ENCODE results near the gene SERPINA5. TPM values are rescaled to one million over a fixed set of nuclear protein-coding genes. Genes with fewer than 3 reads are reported as not detected.

Gene SERPINA5
- polyA plus RNA-seq, 2 of the 4 experiments (the other 2 are of a cell fraction) = 0.74 to 0.78 TPM

GRCh38 chr14:94614802-94615201 is 33.6 kb downstream of the SERPINA5 start:
- Histone ChIP-seq H3K27ac (no peak overlapping the region; a peak in 1 of 6 replicates), H3K4me2 (no peak overlapping the region), H3K4me3 (no peak overlapping the region), H3K4me1 (peaks cover 33% of the 10 kb centered on the region), H3K9me3 (peaks cover 37% of the 10 kb centered on the region)
- no peak for TF ChIP-seq HEYL (CRISPR knock-in tag; IDR thresholded peaks at IDR 0.05)
- no peak for TF ChIP-seq BCL3 (IDR thresholded peaks at IDR 0.05)
- TF ChIP-seq REST (IDR thresholded peaks at IDR 0.05) = no peak
- TF ChIP-seq MAZ (IDR thresholded peaks at IDR 0.05; ENCODE audit: borderline replicate concordance, low read depth, low read length) = no peak
- no peak for TF ChIP-seq JUN (IDR thresholded peaks at IDR 0.05)
- no peak for TF ChIP-seq MYC (IDR thresholded peaks at IDR 0.05; ENCODE audit: borderline replicate concordance, low read length)
- no peak for TF ChIP-seq KDM5A (IDR thresholded peaks at IDR 0.05)
- no peak for TF ChIP-seq POLR2A (IDR thresholded peaks at IDR 0.05; ENCODE audit: low read length)
- TF ChIP-seq EP300 (IDR thresholded peaks at IDR 0.05) = no peak
- no peak for TF ChIP-seq E2F6 (IDR thresholded peaks at IDR 0.05; ENCODE audit: borderline replicate concordance, low read depth)
- no peak for TF ChIP-seq NR3C1 (IDR thresholded peaks at IDR 0.05)
- no peak for TF ChIP-seq PBX3 (IDR thresholded peaks at IDR 0.05)
- no peak for TF ChIP-seq ATOH8 (CRISPR knock-in tag; IDR thresholded peaks at IDR 0.05; ENCODE audit: low read depth)
- no peak for TF ChIP-seq JUNB (IDR thresholded peaks at IDR 0.05)
- POLR2A ChIA-PET = no interaction called here
- WGBS (ENCODE audit: missing lambda C conversion rate) = 94% methylated on average over 7 of the region's 7 CpGs
- FAIRE-seq (no peak), ATAC-seq (no peak), DNase-seq (ENCODE audit: low read depth in 1 of 2, low spot score in 1 of 2) (no peak)
- CTCF ChIA-PET = interaction anchor here (0.7 to 1.4 kb wide), 4 partner anchors 13 to 66 kb away, joined by 3 to 4 read pairs (median 3); no protein-coding TSS in a partner anchor

GRCh38 chr14:94615254-94615653 is 34.0 kb downstream of the SERPINA5 start:
- no peak for ATAC-seq
- Histone ChIP-seq H3K4me3 (no peak overlapping the region), H3K27ac (0 out of 6 replicates have a peak overlapping the region, but pooled peaks of 1 of the 2 experiments have one; percentile 9), H3K4me1 (peaks cover 29% of the 10 kb centered on the region), H3K9me3 (peaks cover 42% of the 10 kb centered on the region), H3K4me2 (no peak overlapping the region)
- TF ChIP-seq KDM5A (IDR thresholded peaks at IDR 0.05) (no peak), HOXB13 (CRISPR knock-in tag; IDR thresholded peaks at IDR 0.05; ENCODE audit: low read depth) (no peak), ATOH8 (CRISPR knock-in tag; IDR thresholded peaks at IDR 0.05; ENCODE audit: low read depth) (no peak), PHF8 (IDR thresholded peaks at IDR 0.05; ENCODE audit: borderline replicate concordance, low read depth) (no peak), PBX3 (IDR thresholded peaks at IDR 0.05) (no peak), ESRRA (IDR thresholded peaks at IDR 0.05; ENCODE audit: borderline replicate concordance, low read length) (no peak), NR3C1 (IDR thresholded peaks at IDR 0.05) (no peak), JUN (IDR thresholded peaks at IDR 0.05) (no peak), JUNB (IDR thresholded peaks at IDR 0.05) (no peak), RNF2 (IDR thresholded peaks at IDR 0.05; ENCODE audit: borderline replicate concordance, low read depth) (no peak), CHD4 (IDR thresholded peaks at IDR 0.05; ENCODE audit: borderline replicate concordance) (no peak), EHF (CRISPR knock-in tag; IDR thresholded peaks at IDR 0.05) (no peak), ZC3H11A (IDR thresholded peaks at IDR 0.05) (no peak), FOXS1 (CRISPR knock-in tag; IDR thresholded peaks at IDR 0.05) (no peak)
- FAIRE-seq = no peak
- 97% methylated on average over 3 of the region's 3 CpGs for WGBS (ENCODE audit: missing lambda C conversion rate)
- CTCF ChIA-PET = interaction anchor here (0.6 to 1.4 kb wide), 4 partner anchors 10 to 66 kb away, joined by 3 to 4 read pairs (median 3); no protein-coding TSS in a partner anchor
- POLR2A ChIA-PET = no interaction called here
- DNase-seq (ENCODE audit: low read depth in 1 of 2, low spot score in 1 of 2) = no peak

All from A549 (cell line).